ENCODE results near the gene AQP1. TPM values are rescaled to one million over a fixed set of nuclear protein-coding genes. Genes with fewer than 3 reads are reported as not detected.

The AQP1 gene
- total and polyA plus RNA-seq, 2 donors (not counting 1 experiment from before 2014, with no cell fraction given): not detected

DNA sequence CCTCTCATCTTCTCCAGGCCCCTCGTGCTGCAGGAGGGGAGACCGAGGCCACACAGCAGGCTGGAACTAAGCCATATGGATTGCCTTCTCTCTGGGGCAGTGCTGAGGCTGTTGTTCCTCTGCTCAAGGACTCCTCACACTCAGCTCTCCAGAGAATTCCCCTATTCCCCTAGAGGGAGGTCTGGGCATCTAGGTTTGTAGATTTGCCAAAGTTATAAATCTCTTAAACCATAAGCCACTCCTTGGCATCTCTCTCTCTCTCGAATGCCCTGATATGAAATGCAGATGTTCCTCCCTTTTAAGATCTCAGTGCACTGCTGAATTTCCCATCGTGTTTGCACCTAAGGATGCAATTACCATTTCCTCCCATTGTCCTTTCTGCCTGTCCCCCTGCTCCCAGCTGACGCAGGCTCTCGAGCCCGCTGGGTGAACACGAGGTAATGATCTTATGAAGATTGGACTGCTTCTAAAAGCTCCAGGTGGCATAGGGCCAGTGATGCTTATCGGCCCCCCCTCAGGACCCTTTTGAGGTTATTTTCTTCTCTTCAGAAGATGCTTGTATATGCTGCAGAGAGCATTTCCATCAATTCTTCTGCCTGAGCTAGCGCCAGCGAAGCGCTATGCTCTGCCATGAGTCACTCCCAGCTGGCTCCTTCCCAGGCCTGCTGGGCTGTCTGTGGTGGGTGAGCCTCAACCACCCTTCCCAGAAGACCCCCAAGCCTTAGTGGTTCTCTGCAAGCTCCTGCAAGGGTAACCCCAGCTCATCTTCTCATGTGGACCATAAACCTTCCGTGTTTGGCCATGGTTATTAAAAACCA is 41.6 kb upstream of the AQP1 start:
- Mint-ChIP-seq H3K9me3 (ENCODE audit: insufficient read depth) (no peaks in the 10 kb centered on the region), H3K4me1 (no peaks in the 10 kb centered on the region), H3K27me3 (no peaks in the 10 kb centered on the region), H3K4me3 (no peak overlapping the region), H3K27ac (no peak overlapping the region)
- Histone ChIP-seq H3K4me3 (ENCODE audit: control extremely low read depth in 1 of 5, extremely low read depth in 1 of 5, insufficient read depth in 1 of 5, low read depth in 2 of 5, low read length in 4 of 5) (no peak overlapping the region), H4K20me1 (ENCODE audit: control insufficient read depth, insufficient read depth, low read length, poor library complexity, severe bottlenecking) (no peaks in the 10 kb centered on the region), H2AFZ (ENCODE audit: insufficient read depth, low read depth, low read length, poor library complexity, severe bottlenecking) (no peak overlapping the region), H3K9me3 (ENCODE audit: control extremely low read depth in 1 of 3, control insufficient read depth in 2 of 3, insufficient read depth in 1 of 3, low read length in 2 of 3) (peaks cover 0 to 3% (median 0%) of the 10 kb centered on the region in 3 donors), H3K4me1 (ENCODE audit: control insufficient read depth in 2 of 2, insufficient read depth in 2 of 2, low read length in 2 of 2) (no peaks in the 10 kb centered on the region), H3K27ac (ENCODE audit: low read length in 2 of 2) (no peak overlapping the region), H3K4me2 (replicated peaks; ENCODE audit: low read depth, low read length, poor library complexity, severe bottlenecking) (no peak overlapping the region), H3K36me3 (replicated peaks in 1 of 2; ENCODE audit: control extremely low read depth in 1 of 2, control insufficient read depth in 1 of 2, extremely low read depth in 1 of 2, insufficient read depth in 2 of 2, low read length in 1 of 2) (no peaks in the 10 kb centered on the region), H3K9ac (ENCODE audit: low read length) (no peak overlapping the region), H3K27me3 (replicated peaks in 1 of 4; ENCODE audit: control extremely low read depth in 1 of 4, control insufficient read depth in 3 of 4, insufficient read depth in 4 of 4, low read length in 3 of 4) (no peaks in the 10 kb centered on the region), H3K79me2 (ENCODE audit: control insufficient read depth, insufficient read depth, low read length) (no peaks in the 10 kb centered on the region)
- intact Hi-C loops (cut with micrococcal nuclease): no loop called here
- no peak for DNase-seq
- CTCF ChIA-PET: no interaction called here
- 89% methylated on average over 11 of the region's 13 CpGs for WGBS (ENCODE audit: insufficient coverage)
- TF ChIP-seq, protein P1, sequence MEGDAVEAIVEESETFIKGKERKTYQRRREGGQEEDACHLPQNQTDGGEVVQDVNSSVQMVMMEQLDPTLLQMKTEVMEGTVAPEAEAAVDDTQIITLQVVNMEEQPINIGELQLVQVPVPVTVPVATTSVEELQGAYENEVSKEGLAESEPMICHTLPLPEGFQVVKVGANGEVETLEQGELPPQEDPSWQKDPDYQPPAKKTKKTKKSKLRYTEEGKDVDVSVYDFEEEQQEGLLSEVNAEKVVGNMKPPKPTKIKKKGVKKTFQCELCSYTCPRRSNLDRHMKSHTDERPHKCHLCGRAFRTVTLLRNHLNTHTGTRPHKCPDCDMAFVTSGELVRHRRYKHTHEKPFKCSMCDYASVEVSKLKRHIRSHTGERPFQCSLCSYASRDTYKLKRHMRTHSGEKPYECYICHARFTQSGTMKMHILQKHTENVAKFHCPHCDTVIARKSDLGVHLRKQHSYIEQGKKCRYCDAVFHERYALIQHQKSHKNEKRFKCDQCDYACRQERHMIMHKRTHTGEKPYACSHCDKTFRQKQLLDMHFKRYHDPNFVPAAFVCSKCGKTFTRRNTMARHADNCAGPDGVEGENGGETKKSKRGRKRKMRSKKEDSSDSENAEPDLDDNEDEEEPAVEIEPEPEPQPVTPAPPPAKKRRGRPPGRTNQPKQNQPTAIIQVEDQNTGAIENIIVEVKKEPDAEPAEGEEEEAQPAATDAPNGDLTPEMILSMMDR (IDR thresholded peaks at IDR 0.05): no peak
- TF ChIP-seq EZH2 (IDR thresholded peaks at IDR 0.05; ENCODE audit: borderline replicate concordance, insufficient read depth, low read depth, low read length, poor library complexity, severe bottlenecking): no peak
- ATAC-seq (ENCODE audit: low read depth): no peak
- POLR2A ChIA-PET: no interaction called here

GRCh38 chr7:30870821-30871518 is 40.7 kb upstream of the AQP1 start:
- no peaks in the 10 kb centered on the region for H3K27me3 Mint-ChIP-seq
- H3K27ac Mint-ChIP-seq: no peak overlapping the region
- Histone ChIP-seq H3K9me3 (ENCODE audit: control extremely low read depth in 1 of 3, control insufficient read depth in 2 of 3, insufficient read depth in 1 of 3, low read length in 2 of 3) (peaks cover 0 to 3% (median 0%) of the 10 kb centered on the region in 3 donors), H3K36me3 (replicated peaks in 1 of 2; ENCODE audit: control extremely low read depth in 1 of 2, control insufficient read depth in 1 of 2, extremely low read depth in 1 of 2, insufficient read depth in 2 of 2, low read length in 1 of 2) (no peaks in the 10 kb centered on the region), H3K79me2 (ENCODE audit: control insufficient read depth, insufficient read depth, low read length) (no peaks in the 10 kb centered on the region), H3K4me3 (ENCODE audit: control extremely low read depth in 1 of 5, extremely low read depth in 1 of 5, insufficient read depth in 1 of 5, low read depth in 2 of 5, low read length in 4 of 5) (no peak overlapping the region), H3K27ac (ENCODE audit: low read length in 2 of 2) (no peak overlapping the region), H3K4me2 (replicated peaks; ENCODE audit: low read depth, low read length, poor library complexity, severe bottlenecking) (no peak overlapping the region), H3K4me1 (ENCODE audit: control insufficient read depth in 2 of 2, insufficient read depth in 2 of 2, low read length in 2 of 2) (no peaks in the 10 kb centered on the region), H3K9ac (ENCODE audit: low read length) (no peak overlapping the region), H4K20me1 (ENCODE audit: control insufficient read depth, insufficient read depth, low read length, poor library complexity, severe bottlenecking) (no peaks in the 10 kb centered on the region), H3K27me3 (replicated peaks in 1 of 4; ENCODE audit: control extremely low read depth in 1 of 4, control insufficient read depth in 3 of 4, insufficient read depth in 4 of 4, low read length in 3 of 4) (no peaks in the 10 kb centered on the region), H2AFZ (ENCODE audit: insufficient read depth, low read depth, low read length, poor library complexity, severe bottlenecking) (no peak overlapping the region)
- no peak for TF ChIP-seq EZH2 (IDR thresholded peaks at IDR 0.05; ENCODE audit: borderline replicate concordance, insufficient read depth, low read depth, low read length, poor library complexity, severe bottlenecking)
- TF ChIP-seq, protein P1 (IDR thresholded peaks at IDR 0.05): no peak
- intact Hi-C loops (cut with micrococcal nuclease): no loop called here
- CTCF ChIA-PET: no interaction called here
- DNase-seq (no peak), ATAC-seq (ENCODE audit: low read depth) (no peak)
- POLR2A ChIA-PET: no interaction called here
- 80% methylated on average over 8 of the region's 10 CpGs for WGBS (ENCODE audit: insufficient coverage)
- no peak overlapping the region for H3K4me3 Mint-ChIP-seq
- H3K4me1 Mint-ChIP-seq: no peaks in the 10 kb centered on the region
- H3K9me3 Mint-ChIP-seq (ENCODE audit: insufficient read depth): no peaks in the 10 kb centered on the region
